IgD-negative memory B cell (primary cell): ENCODE results near the gene HIPK2. TPM values are rescaled to one million over a fixed set of nuclear protein-coding genes. Genes with fewer than 3 reads are reported as not detected.
A peak's percentile ranks its signal among the peaks of the same experiment; 100 is the strongest.

ENCODE experiments used
- H3K27ac Mint-ChIP-seq, 3 donors: one replicate each; pipeline ENCODE4 v1.8.0; 2020 to 2022; ENCODE audit warnings: mild to moderate bottlenecking in 3 of 3, mixed read lengths in 3 of 3, moderate library complexity in 1 of 3
- H3K27me3 Mint-ChIP-seq: one replicate; pipeline ENCODE4 v1.8.0; 2021; ENCODE audit warnings: mixed read lengths
- H3K36me3 Mint-ChIP-seq: one replicate; pipeline ENCODE4 v1.8.0; 2020; ENCODE audit warnings: mild to moderate bottlenecking, mixed read lengths
- H3K4me1 Mint-ChIP-seq, 3 donors: one replicate each; pipeline ENCODE4 v1.8.0; 2020 to 2022; ENCODE audit warnings: mixed read lengths in 3 of 3, mild to moderate bottlenecking in 1 of 3
- H3K4me3 Mint-ChIP-seq, 4 donors: one replicate each; pipeline ENCODE4 v1.8.0; 2020 to 2022; ENCODE audit warnings: mild to moderate bottlenecking in 4 of 4, mixed read lengths in 4 of 4, moderate library complexity in 3 of 4
- H3K9me3 Mint-ChIP-seq, 3 donors: one replicate each; pipeline ENCODE4 v1.8.0; 2020 to 2021; ENCODE audit warnings: mixed read lengths in 3 of 3, mild to moderate bottlenecking in 1 of 3
- polyA plus RNA-seq: library from polyadenylated mRNA; unstranded; fragments of 300-500 nt; fragmentation: Illumina TruSeq; gene quantifications from one replicate; pipeline ENCODE4 v1.2.3, GENCODE V29; 2021

The HIPK2 gene
- polyA plus RNA-seq, 1 donor from 2014 or later: 5.5 TPM

GRCh38 chr7:139580435-139580834 is 197.4 kb downstream of the HIPK2 start:
- Mint-ChIP-seq H3K36me3 (peaks cover 13% of the 10 kb centered on the region), H3K4me1 (no peaks in the 10 kb centered on the region), H3K27ac (no peak overlapping the region), H3K27me3 (no peaks in the 10 kb centered on the region), H3K4me3 (no peak overlapping the region), H3K9me3 (no peaks in the 10 kb centered on the region)

- H3K36me3 Mint-ChIP-seq: peaks cover 8% of the 10 kb centered on the region
- no peak overlapping the region for H3K4me3 Mint-ChIP-seq
- H3K4me1 Mint-ChIP-seq: no peaks in the 10 kb centered on the region
- H3K27ac Mint-ChIP-seq: no peak overlapping the region
- no peaks in the 10 kb centered on the region for H3K27me3 Mint-ChIP-seq
- no peaks in the 10 kb centered on the region for H3K9me3 Mint-ChIP-seq
Observed at GRCh38 chr7:139576179-139576973, 201.4 kb downstream of the HIPK2 start.

- no peak overlapping the region for H3K4me3 Mint-ChIP-seq
- no peaks in the 10 kb centered on the region for H3K4me1 Mint-ChIP-seq
- H3K27me3 Mint-ChIP-seq: no peaks in the 10 kb centered on the region
- H3K9me3 Mint-ChIP-seq: no peaks in the 10 kb centered on the region
- H3K27ac Mint-ChIP-seq: no peak overlapping the region
- peaks cover 6% of the 10 kb centered on the region for H3K36me3 Mint-ChIP-seq
Observed at GRCh38 chr7:139575338-139575680, 202.5 kb downstream of the HIPK2 start.

GRCh38 chr7:139574618-139575337 is 203.0 kb downstream of the HIPK2 start:
- Mint-ChIP-seq H3K9me3 (no peaks in the 10 kb centered on the region), H3K27ac (peak overlapping the region in 1 of 3 donors; percentile 59), H3K4me3 (no peak overlapping the region), H3K27me3 (no peaks in the 10 kb centered on the region), H3K4me1 (no peaks in the 10 kb centered on the region), H3K36me3 (peaks cover 5% of the 10 kb centered on the region)

- Mint-ChIP-seq H3K27ac (no peak overlapping the region), H3K4me3 (no peak overlapping the region), H3K9me3 (no peaks in the 10 kb centered on the region), H3K27me3 (no peaks in the 10 kb centered on the region), H3K36me3 (peaks cover 5% of the 10 kb centered on the region), H3K4me1 (no peaks in the 10 kb centered on the region)
Observed at GRCh38 chr7:139573871-139574270, 203.9 kb downstream of the HIPK2 start.

- Mint-ChIP-seq H3K9me3 (no peaks in the 10 kb centered on the region), H3K27me3 (no peaks in the 10 kb centered on the region), H3K36me3 (peaks cover 5% of the 10 kb centered on the region), H3K27ac (no peak overlapping the region), H3K4me3 (no peak overlapping the region), H3K4me1 (no peaks in the 10 kb centered on the region)
Observed at GRCh38 chr7:139572704-139573385, 205.0 kb downstream of the HIPK2 start.

- Mint-ChIP-seq H3K4me3 (no peak overlapping the region), H3K27me3 (no peaks in the 10 kb centered on the region), H3K4me1 (no peaks in the 10 kb centered on the region), H3K9me3 (no peaks in the 10 kb centered on the region), H3K36me3 (peaks cover 5% of the 10 kb centered on the region), H3K27ac (no peak overlapping the region)
Observed at GRCh38 chr7:139572071-139572470, 205.7 kb downstream of the HIPK2 start.

GRCh38 chr7:139571651-139572050 is 206.1 kb downstream of the HIPK2 start:
- no peaks in the 10 kb centered on the region for H3K9me3 Mint-ChIP-seq
- H3K4me3 Mint-ChIP-seq: no peak overlapping the region
- H3K27me3 Mint-ChIP-seq: no peaks in the 10 kb centered on the region
- peaks cover 5% of the 10 kb centered on the region for H3K36me3 Mint-ChIP-seq
- H3K27ac Mint-ChIP-seq: no peak overlapping the region
- no peaks in the 10 kb centered on the region for H3K4me1 Mint-ChIP-seq

- Mint-ChIP-seq H3K4me1 (no peaks in the 10 kb centered on the region), H3K27me3 (no peaks in the 10 kb centered on the region), H3K27ac (no peak overlapping the region), H3K9me3 (no peaks in the 10 kb centered on the region), H3K4me3 (no peak overlapping the region), H3K36me3 (peaks cover 5% of the 10 kb centered on the region)
Observed at GRCh38 chr7:139571190-139571589, 206.6 kb downstream of the HIPK2 start.

- Mint-ChIP-seq H3K4me3 (peak overlapping the region in 1 of 4 donors; percentile 9), H3K4me1 (no peaks in the 10 kb centered on the region), H3K27ac (no peak overlapping the region), H3K36me3 (peaks cover 5% of the 10 kb centered on the region), H3K9me3 (no peaks in the 10 kb centered on the region), H3K27me3 (no peaks in the 10 kb centered on the region)
Observed at GRCh38 chr7:139570626-139571025, 207.2 kb downstream of the HIPK2 start.

- no peak overlapping the region for H3K27ac Mint-ChIP-seq
- no peaks in the 10 kb centered on the region for H3K4me1 Mint-ChIP-seq
- H3K9me3 Mint-ChIP-seq: no peaks in the 10 kb centered on the region
- no peak overlapping the region for H3K4me3 Mint-ChIP-seq
- H3K36me3 Mint-ChIP-seq: peaks cover 3% of the 10 kb centered on the region
- H3K27me3 Mint-ChIP-seq: no peaks in the 10 kb centered on the region
Observed at GRCh38 chr7:139570119-139570518, 207.7 kb downstream of the HIPK2 start.

GRCh38 chr7:139568813-139569490 is 208.8 kb downstream of the HIPK2 start:
- Mint-ChIP-seq H3K36me3 (peaks cover 4% of the 10 kb centered on the region), H3K4me3 (no peak overlapping the region), H3K4me1 (no peaks in the 10 kb centered on the region), H3K9me3 (no peaks in the 10 kb centered on the region), H3K27ac (no peak overlapping the region), H3K27me3 (no peaks in the 10 kb centered on the region)

GRCh38 chr7:139568346-139568675 is 209.5 kb downstream of the HIPK2 start:
- no peak overlapping the region for H3K27ac Mint-ChIP-seq
- no peaks in the 10 kb centered on the region for H3K9me3 Mint-ChIP-seq
- H3K36me3 Mint-ChIP-seq: peaks cover 5% of the 10 kb centered on the region
- no peaks in the 10 kb centered on the region for H3K4me1 Mint-ChIP-seq
- H3K27me3 Mint-ChIP-seq: no peaks in the 10 kb centered on the region
- no peak overlapping the region for H3K4me3 Mint-ChIP-seq

- Mint-ChIP-seq H3K9me3 (no peaks in the 10 kb centered on the region), H3K36me3 (peaks cover 6% of the 10 kb centered on the region), H3K27ac (peak overlapping the region in 1 of 3 donors; percentile 67), H3K4me3 (no peak overlapping the region), H3K4me1 (peaks cover 0 to under 1% (median 0%) of the 10 kb centered on the region in 3 donors), H3K27me3 (no peaks in the 10 kb centered on the region)
Observed at GRCh38 chr7:139567647-139568345, 210.0 kb downstream of the HIPK2 start.
